Measurements from ENCODE around the gene EYS. TPM values are rescaled to one million over a fixed set of nuclear protein-coding genes. Genes with fewer than 3 reads are reported as not detected.

EYS gene
- total RNA-seq, 1 experiment from 2014 or later = not detected

GRCh38 chr6:64123761-64124633 lies 1583.0 kb downstream of the EYS start:
- H3K9me3 ChIP-seq (replicated peaks) = no peaks in the 10 kb centered on the region
- H3K4me1 ChIP-seq = no peaks in the 10 kb centered on the region
- H3K27ac ChIP-seq = no peak overlapping the region
- no peak overlapping the region for H3K4me3 ChIP-seq
- no peaks in the 10 kb centered on the region for H3K36me3 ChIP-seq
- no peak for DNase-seq
- H3K27me3 ChIP-seq = no peaks in the 10 kb centered on the region

- no peak for DNase-seq
- H3K4me1 ChIP-seq = no peaks in the 10 kb centered on the region
- H3K36me3 ChIP-seq = no peaks in the 10 kb centered on the region
- H3K27me3 ChIP-seq = no peaks in the 10 kb centered on the region
- no peak overlapping the region for H3K27ac ChIP-seq
- no peaks in the 10 kb centered on the region for H3K9me3 ChIP-seq (replicated peaks)
- no peak overlapping the region for H3K4me3 ChIP-seq
These were observed 1584.2 kb downstream of the EYS start for GRCh38 chr6:64122712-64123375.

- DNase-seq = no peak
- Histone ChIP-seq H3K36me3 (no peaks in the 10 kb centered on the region), H3K4me3 (no peak overlapping the region), H3K9me3 (replicated peaks) (no peaks in the 10 kb centered on the region), H3K27ac (no peak overlapping the region), H3K27me3 (no peaks in the 10 kb centered on the region), H3K4me1 (no peaks in the 10 kb centered on the region)
These were observed 1585.9 kb downstream of the EYS start for GRCh38 chr6:64121011-64121565.

GRCh38 chr6:64113704-64114103 lies 1593.3 kb downstream of the EYS start:
- H3K36me3 ChIP-seq = no peaks in the 10 kb centered on the region
- H3K27me3 ChIP-seq = no peaks in the 10 kb centered on the region
- no peak for DNase-seq
- H3K4me1 ChIP-seq = peaks cover 3% of the 10 kb centered on the region; the same call in 1 of the 2 replicates
- no peak overlapping the region for H3K27ac ChIP-seq
- no peak overlapping the region for H3K4me3 ChIP-seq
- H3K9me3 ChIP-seq (replicated peaks) = no peaks in the 10 kb centered on the region

GRCh38 chr6:64104051-64104450 lies 1603.0 kb downstream of the EYS start:
- H3K4me3 ChIP-seq = no peak overlapping the region
- no peak for DNase-seq
- H3K9me3 ChIP-seq (replicated peaks) = no peaks in the 10 kb centered on the region
- H3K4me1 ChIP-seq = no peaks in the 10 kb centered on the region
- H3K36me3 ChIP-seq = no peaks in the 10 kb centered on the region
- H3K27ac ChIP-seq = no peak overlapping the region
- no peaks in the 10 kb centered on the region for H3K27me3 ChIP-seq

GRCh38 chr6:64103480-64103879 lies 1603.5 kb downstream of the EYS start:
- Histone ChIP-seq H3K27ac (no peak overlapping the region), H3K4me1 (no peaks in the 10 kb centered on the region), H3K4me3 (no peak overlapping the region), H3K27me3 (no peaks in the 10 kb centered on the region), H3K9me3 (replicated peaks) (no peaks in the 10 kb centered on the region), H3K36me3 (no peaks in the 10 kb centered on the region)
- DNase-seq = no peak

- Histone ChIP-seq H3K27me3 (no peaks in the 10 kb centered on the region), H3K27ac (no peak overlapping the region), H3K4me1 (no peaks in the 10 kb centered on the region), H3K9me3 (replicated peaks) (no peaks in the 10 kb centered on the region), H3K4me3 (no peak overlapping the region), H3K36me3 (no peaks in the 10 kb centered on the region)
- peak in 1 of 2 experiments; percentile 1 for DNase-seq
These were observed 1606.2 kb downstream of the EYS start for GRCh38 chr6:64100702-64101303.

- peaks cover 16% of the 10 kb centered on the region for H3K4me1 ChIP-seq
- H3K9me3 ChIP-seq (replicated peaks) = no peaks in the 10 kb centered on the region; the same call in 1 of the 2 replicates
- peak in 1 of 2 experiments; percentile 35 for DNase-seq
- H3K36me3 ChIP-seq = no peaks in the 10 kb centered on the region
- H3K27me3 ChIP-seq = no peaks in the 10 kb centered on the region
- H3K4me3 ChIP-seq = no peak overlapping the region
- peak overlapping the region; percentile 24 for H3K27ac ChIP-seq
These were observed 1616.7 kb downstream of the EYS start for GRCh38 chr6:64090352-64090751.

GRCh38 chr6:64085126-64085525 lies 1621.9 kb downstream of the EYS start:
- Histone ChIP-seq H3K4me3 (no peak overlapping the region), H3K27me3 (no peaks in the 10 kb centered on the region), H3K27ac (no peak overlapping the region), H3K4me1 (peaks cover 7% of the 10 kb centered on the region), H3K36me3 (no peaks in the 10 kb centered on the region), H3K9me3 (replicated peaks) (no peaks in the 10 kb centered on the region; the same call in 1 of the 2 replicates)
- no peak for DNase-seq

GRCh38 chr6:64084185-64084663 lies 1622.8 kb downstream of the EYS start:
- Histone ChIP-seq H3K4me1 (no peaks in the 10 kb centered on the region), H3K27ac (no peak overlapping the region), H3K4me3 (no peak overlapping the region), H3K27me3 (no peaks in the 10 kb centered on the region), H3K9me3 (replicated peaks) (no peaks in the 10 kb centered on the region), H3K36me3 (no peaks in the 10 kb centered on the region)
- DNase-seq = no peak

- H3K9me3 ChIP-seq (replicated peaks) = no peaks in the 10 kb centered on the region
- H3K27ac ChIP-seq = no peak overlapping the region
- H3K4me1 ChIP-seq = no peaks in the 10 kb centered on the region
- no peak overlapping the region for H3K4me3 ChIP-seq
- no peaks in the 10 kb centered on the region for H3K27me3 ChIP-seq
- no peaks in the 10 kb centered on the region for H3K36me3 ChIP-seq
- no peak for DNase-seq
These were observed 1623.8 kb downstream of the EYS start for GRCh38 chr6:64083261-64083660.

- Histone ChIP-seq H3K9me3 (replicated peaks) (no peaks in the 10 kb centered on the region), H3K4me3 (no peak overlapping the region), H3K27me3 (no peaks in the 10 kb centered on the region), H3K36me3 (no peaks in the 10 kb centered on the region), H3K4me1 (no peaks in the 10 kb centered on the region), H3K27ac (no peak overlapping the region)
- DNase-seq = no peak
These were observed 1625.6 kb downstream of the EYS start for GRCh38 chr6:64081453-64081852.

GRCh38 chr6:64074981-64075380 lies 1632.0 kb downstream of the EYS start:
- no peaks in the 10 kb centered on the region for H3K36me3 ChIP-seq
- H3K4me1 ChIP-seq = no peaks in the 10 kb centered on the region
- H3K27me3 ChIP-seq = no peaks in the 10 kb centered on the region
- H3K27ac ChIP-seq = no peak overlapping the region
- no peak overlapping the region for H3K4me3 ChIP-seq
- DNase-seq = no peak
- H3K9me3 ChIP-seq (replicated peaks) = no peaks in the 10 kb centered on the region

GRCh38 chr6:64072686-64073085 lies 1634.3 kb downstream of the EYS start:
- no peak overlapping the region for H3K4me3 ChIP-seq
- H3K9me3 ChIP-seq (replicated peaks) = no peaks in the 10 kb centered on the region
- H3K27me3 ChIP-seq = no peaks in the 10 kb centered on the region
- no peaks in the 10 kb centered on the region for H3K4me1 ChIP-seq
- H3K36me3 ChIP-seq = no peaks in the 10 kb centered on the region
- no peak for DNase-seq
- H3K27ac ChIP-seq = no peak overlapping the region

GRCh38 chr6:64064919-64065318 lies 1642.1 kb downstream of the EYS start:
- H3K4me3 ChIP-seq = no peak overlapping the region
- H3K27ac ChIP-seq = no peak overlapping the region
- H3K9me3 ChIP-seq (replicated peaks) = no peaks in the 10 kb centered on the region
- no peaks in the 10 kb centered on the region for H3K4me1 ChIP-seq
- H3K36me3 ChIP-seq = no peaks in the 10 kb centered on the region
- no peak for DNase-seq
- H3K27me3 ChIP-seq = no peaks in the 10 kb centered on the region

All from SJCRH30 (cell line).